ENCODE results near the gene TRIM14. TPM values are rescaled to one million over a fixed set of nuclear protein-coding genes. Genes with fewer than 3 reads are reported as not detected.
A peak's percentile ranks its signal among the peaks of the same experiment; 100 is the strongest.

The TRIM14 gene
- total and polyA plus RNA-seq, 2 donors (not counting 1 experiment from before 2014, with no cell fraction given) = 22.5 to 23.9 TPM

GRCh38 chr9:98105006-98105405 lies 14.0 kb downstream of the TRIM14 start:
- peak overlapping the region; percentile 41 for H3K4me2 ChIP-seq (replicated peaks; ENCODE audit: low read depth, low read length, poor library complexity, severe bottlenecking)
- Mint-ChIP-seq H3K9me3 (ENCODE audit: insufficient read depth) (no peaks in the 10 kb centered on the region), H3K4me3 (no peak overlapping the region), H3K27me3 (no peaks in the 10 kb centered on the region), H3K4me1 (peaks cover 84% of the 10 kb centered on the region), H3K27ac (peak overlapping the region; percentile 95)
- H3K27me3 ChIP-seq (replicated peaks in 1 of 4; ENCODE audit: control extremely low read depth in 1 of 4, control insufficient read depth in 3 of 4, insufficient read depth in 4 of 4, low read length in 3 of 4) = no peaks in the 10 kb centered on the region
- peak overlapping the region; percentile 72 to 87 for H3K27ac ChIP-seq (ENCODE audit: low read length in 2 of 2)
- DNase-seq (no peak), ATAC-seq (ENCODE audit: low read depth) (no peak)
- TF ChIP-seq CTCF (IDR thresholded peaks at IDR 0.05) = no peak
- no peak for TF ChIP-seq EZH2 (IDR thresholded peaks at IDR 0.05; ENCODE audit: borderline replicate concordance, insufficient read depth, low read depth, low read length, poor library complexity, severe bottlenecking)
- POLR2A ChIA-PET = no interaction called here
- H3K36me3 ChIP-seq (replicated peaks in 1 of 2; ENCODE audit: control extremely low read depth in 1 of 2, control insufficient read depth in 1 of 2, extremely low read depth in 1 of 2, insufficient read depth in 2 of 2, low read length in 1 of 2) = peaks cover 1 to 7% of the 10 kb centered on the region in 2 experiments
- no peaks in the 10 kb centered on the region for H3K9me3 ChIP-seq (ENCODE audit: control extremely low read depth in 1 of 3, control insufficient read depth in 2 of 3, insufficient read depth in 1 of 3, low read length in 2 of 3)
- CTCF ChIA-PET = interaction anchor here (2.3 to 2.9 kb wide), 2 partner anchors 13 to 31 kb away, joined by 10 to 17 read pairs; partner anchors contain the start of gene TRIM14
- intact Hi-C loops (cut with micrococcal nuclease) = loop anchor here (5.0 to 10.0 kb wide), 2 partner anchors 183 to 1690 kb away; partner anchors contain the start of genes TRMO and ZNF367
- no peak overlapping the region for H3K9ac ChIP-seq (ENCODE audit: low read length)
- peaks cover 20% of the 10 kb centered on the region for H3K79me2 ChIP-seq (ENCODE audit: control insufficient read depth, insufficient read depth, low read length)
- peak overlapping the region; percentile 67 for H2AFZ ChIP-seq (ENCODE audit: insufficient read depth, low read depth, low read length, poor library complexity, severe bottlenecking)
- 94% methylated on average over 7 of the region's 7 CpGs for WGBS (ENCODE audit: insufficient coverage)
- no peaks in the 10 kb centered on the region for H4K20me1 ChIP-seq (ENCODE audit: control insufficient read depth, insufficient read depth, low read length, poor library complexity, severe bottlenecking)
- H3K4me1 ChIP-seq (ENCODE audit: control insufficient read depth in 2 of 2, insufficient read depth in 2 of 2, low read length in 2 of 2) = peaks cover 85 to 95% of the 10 kb centered on the region in 2 donors
- no peak overlapping the region for H3K4me3 ChIP-seq (ENCODE audit: control extremely low read depth in 1 of 5, extremely low read depth in 1 of 5, insufficient read depth in 1 of 5, low read depth in 2 of 5, low read length in 4 of 5)

DNA sequence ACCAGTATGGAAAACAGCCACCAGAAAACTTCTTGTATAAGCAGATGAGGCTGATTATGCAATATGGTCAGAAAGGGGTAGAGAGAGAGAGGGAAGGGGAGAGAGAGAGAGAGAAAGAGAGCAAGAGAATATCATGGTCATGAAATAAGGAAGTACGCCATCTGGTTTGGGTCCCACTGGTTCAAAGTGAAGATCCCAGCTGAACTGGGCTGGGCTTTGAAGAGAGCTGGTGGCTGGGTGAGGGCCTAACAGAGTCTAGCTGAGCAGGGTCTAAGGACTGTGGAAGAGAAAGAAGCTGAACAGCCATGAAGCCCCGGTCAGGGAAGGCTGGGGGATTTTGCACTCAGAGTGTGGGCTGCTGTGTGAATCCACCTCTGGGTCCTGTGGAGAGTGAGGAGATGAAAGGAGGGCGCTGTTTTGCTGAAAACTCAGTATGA lies 14.6 kb downstream of the TRIM14 start:
- ATAC-seq (ENCODE audit: low read depth) (no peak), DNase-seq (peak; percentile 75)
- H3K4me1 Mint-ChIP-seq = peaks cover 84% of the 10 kb centered on the region
- ChIA-PET POLR2A (no interaction called here), CTCF (interaction anchor here (2.3 to 2.9 kb wide), 2 partner anchors 14 to 30 kb away, joined by 10 to 17 read pairs; partner anchors contain the start of gene TRIM14)
- Histone ChIP-seq H3K4me1 (ENCODE audit: control insufficient read depth in 2 of 2, insufficient read depth in 2 of 2, low read length in 2 of 2) (peaks cover 90 to 95% of the 10 kb centered on the region in 2 donors), H3K36me3 (replicated peaks in 1 of 2; ENCODE audit: control extremely low read depth in 1 of 2, control insufficient read depth in 1 of 2, extremely low read depth in 1 of 2, insufficient read depth in 2 of 2, low read length in 1 of 2) (peaks cover 0 to 2% of the 10 kb centered on the region in 2 experiments), H3K79me2 (ENCODE audit: control insufficient read depth, insufficient read depth, low read length) (peaks cover 24% of the 10 kb centered on the region), H2AFZ (ENCODE audit: insufficient read depth, low read depth, low read length, poor library complexity, severe bottlenecking) (peak overlapping the region; percentile 67), H3K9ac (ENCODE audit: low read length) (no peak overlapping the region), H3K4me3 (ENCODE audit: control extremely low read depth in 1 of 5, extremely low read depth in 1 of 5, insufficient read depth in 1 of 5, low read depth in 2 of 5, low read length in 4 of 5) (peak overlapping the region in 1 of 5 experiments; percentile 15), H4K20me1 (ENCODE audit: control insufficient read depth, insufficient read depth, low read length, poor library complexity, severe bottlenecking) (no peaks in the 10 kb centered on the region), H3K27ac (ENCODE audit: low read length in 2 of 2) (peak overlapping the region; percentile 72 to 87), H3K27me3 (replicated peaks in 1 of 4; ENCODE audit: control extremely low read depth in 1 of 4, control insufficient read depth in 3 of 4, insufficient read depth in 4 of 4, low read length in 3 of 4) (no peaks in the 10 kb centered on the region), H3K4me2 (replicated peaks; ENCODE audit: low read depth, low read length, poor library complexity, severe bottlenecking) (peak overlapping the region; percentile 41), H3K9me3 (ENCODE audit: control extremely low read depth in 1 of 3, control insufficient read depth in 2 of 3, insufficient read depth in 1 of 3, low read length in 2 of 3) (no peaks in the 10 kb centered on the region)
- intact Hi-C loops (cut with micrococcal nuclease) = loop anchor here (5.0 to 10.0 kb wide), 4 partner anchors 47 to 1690 kb away; partner anchors contain the start of genes ANP32B, CORO2A, NANS and ZNF367
- H3K27me3 Mint-ChIP-seq = no peaks in the 10 kb centered on the region
- TF ChIP-seq CTCF (IDR thresholded peaks at IDR 0.05) (no peak), EZH2 (IDR thresholded peaks at IDR 0.05; ENCODE audit: borderline replicate concordance, insufficient read depth, low read depth, low read length, poor library complexity, severe bottlenecking) (no peak)
- 33% methylated on average over 2 of the region's 3 CpGs for WGBS (ENCODE audit: insufficient coverage)
- H3K27ac Mint-ChIP-seq = peak overlapping the region; percentile 95
- peak overlapping the region; percentile 49 for H3K4me3 Mint-ChIP-seq
- no peaks in the 10 kb centered on the region for H3K9me3 Mint-ChIP-seq (ENCODE audit: insufficient read depth)

All from B cell (primary cell).